Measurements from ENCODE around the gene SHB. TPM values are rescaled to one million over a fixed set of nuclear protein-coding genes. Genes with fewer than 3 reads are reported as not detected.

SHB gene
- total and polyA plus RNA-seq, 2 of the 13 experiments (the other 11 are each of a cell fraction or from before 2014, with no cell fraction given) = 19.4 to 20.7 TPM

GRCh38 chr9:37963936-37964739 is 104.9 kb downstream of the SHB start (continued):
- TF ChIP-seq DBP (CRISPR knock-in tag; IDR thresholded peaks at IDR 0.05; ENCODE audit: not compliant biosample characterization) = no peak
- peak; percentile 63 for TF ChIP-seq SAP130 (CRISPR knock-in tag; IDR thresholded peaks at IDR 0.05; ENCODE audit: low read depth)
- peak; percentile 41; the same call in 1 of the 2 replicates for TF ChIP-seq HDAC1 (CRISPR knock-in tag; IDR thresholded peaks at IDR 0.05)
- peak; percentile 87 for TF ChIP-seq GATAD2A (CRISPR knock-in tag; IDR thresholded peaks at IDR 0.05)
- 0 out of 2 replicates have a peak, but pooled peaks have one; percentile 1 for TF ChIP-seq ZNF878 (CRISPR knock-in tag; IDR thresholded peaks at IDR 0.05)
- TF ChIP-seq ZFP36L2 (CRISPR knock-in tag; IDR thresholded peaks at IDR 0.05) = no peak
- no peak for TF ChIP-seq MAZ (IDR thresholded peaks at IDR 0.05; ENCODE audit: borderline replicate concordance, low read depth, low read length)
- peak; percentile 27; the same call in 1 of the 2 replicates for TF ChIP-seq MAZ (CRISPR knock-in tag; IDR thresholded peaks at IDR 0.05; ENCODE audit: low read depth)
- no peak for TF ChIP-seq SRY (CRISPR knock-in tag; IDR thresholded peaks at IDR 0.05)
- 0 out of 2 replicates have a peak, but pooled peaks have one; percentile 36 for TF ChIP-seq MIXL1 (CRISPR knock-in tag; IDR thresholded peaks at IDR 0.05)
- peak; percentile 31; the same call in 1 of the 2 replicates for TF ChIP-seq MED1 (CRISPR knock-in tag; IDR thresholded peaks at IDR 0.05)
- TF ChIP-seq FOSL1 (CRISPR knock-in tag; IDR thresholded peaks at IDR 0.05; ENCODE audit: borderline replicate concordance) = peak; percentile 78
- peak; percentile 76; the same call in 1 of the 2 replicates for TF ChIP-seq ZNF292 (CRISPR knock-in tag; IDR thresholded peaks at IDR 0.05; ENCODE audit: borderline replicate concordance, low read depth)
- no peak for TF ChIP-seq FOXA1 (IDR thresholded peaks at IDR 0.05)
- TF ChIP-seq FOXA1 (CRISPR knock-in tag; IDR thresholded peaks at IDR 0.05) = peak; percentile 56
- peak; percentile 53; the same call in 1 of the 2 replicates for TF ChIP-seq CBFB (CRISPR knock-in tag; IDR thresholded peaks at IDR 0.05)
- no peak for TF ChIP-seq ZNF546 (CRISPR knock-in tag; conservative IDR thresholded peaks at IDR 0.05)
- TF ChIP-seq POLR2G (IDR thresholded peaks at IDR 0.05; ENCODE audit: low read depth, low read length) = peak; percentile 57; the same call in 1 of the 2 replicates
- peak in 1 of 2 experiments; percentile 56; a peak in 2 of 4 replicates for TF ChIP-seq EP300 (IDR thresholded peaks at IDR 0.05; ENCODE audit: low read depth in 2 of 2, low read length in 2 of 2)
- TF ChIP-seq EP300 (CRISPR knock-in tag; IDR thresholded peaks at IDR 0.05; ENCODE audit: borderline replicate concordance) = peak; percentile 85
- TF ChIP-seq ZNF136 (CRISPR knock-in tag; IDR thresholded peaks at IDR 0.05; ENCODE audit: low read depth) = 0 out of 2 replicates have a peak, but pooled peaks have one; percentile 47
- TF ChIP-seq SIN3A (IDR thresholded peaks at IDR 0.05; ENCODE audit: borderline replicate concordance, low read depth, low read length) = no peak
- TF ChIP-seq ZNF556 (CRISPR knock-in tag; IDR thresholded peaks at IDR 0.05; ENCODE audit: borderline replicate concordance) = 0 out of 2 replicates have a peak, but pooled peaks have one; percentile 8
- TF ChIP-seq, protein P1, sequence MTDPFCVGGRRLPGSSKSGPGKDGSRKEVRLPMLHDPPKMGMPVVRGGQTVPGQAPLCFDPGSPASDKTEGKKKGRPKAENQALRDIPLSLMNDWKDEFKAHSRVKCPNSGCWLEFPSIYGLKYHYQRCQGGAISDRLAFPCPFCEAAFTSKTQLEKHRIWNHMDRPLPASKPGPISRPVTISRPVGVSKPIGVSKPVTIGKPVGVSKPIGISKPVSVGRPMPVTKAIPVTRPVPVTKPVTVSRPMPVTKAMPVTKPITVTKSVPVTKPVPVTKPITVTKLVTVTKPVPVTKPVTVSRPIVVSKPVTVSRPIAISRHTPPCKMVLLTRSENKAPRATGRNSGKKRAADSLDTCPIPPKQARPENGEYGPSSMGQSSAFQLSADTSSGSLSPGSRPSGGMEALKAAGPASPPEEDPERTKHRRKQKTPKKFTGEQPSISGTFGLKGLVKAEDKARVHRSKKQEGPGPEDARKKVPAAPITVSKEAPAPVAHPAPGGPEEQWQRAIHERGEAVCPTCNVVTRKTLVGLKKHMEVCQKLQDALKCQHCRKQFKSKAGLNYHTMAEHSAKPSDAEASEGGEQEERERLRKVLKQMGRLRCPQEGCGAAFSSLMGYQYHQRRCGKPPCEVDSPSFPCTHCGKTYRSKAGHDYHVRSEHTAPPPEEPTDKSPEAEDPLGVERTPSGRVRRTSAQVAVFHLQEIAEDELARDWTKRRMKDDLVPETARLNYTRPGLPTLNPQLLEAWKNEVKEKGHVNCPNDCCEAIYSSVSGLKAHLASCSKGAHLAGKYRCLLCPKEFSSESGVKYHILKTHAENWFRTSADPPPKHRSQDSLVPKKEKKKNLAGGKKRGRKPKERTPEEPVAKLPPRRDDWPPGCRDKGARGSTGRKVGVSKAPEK (CRISPR knock-in tag; IDR thresholded peaks at IDR 0.05; ENCODE audit: borderline replicate concordance) = 0 out of 2 replicates have a peak, but pooled peaks have one; percentile 31
- TF ChIP-seq ZFP62 (CRISPR knock-in tag; IDR thresholded peaks at IDR 0.05) = no peak
- TF ChIP-seq TFE3 (CRISPR knock-in tag; IDR thresholded peaks at IDR 0.05) = peak; percentile 67; the same call in 1 of the 2 replicates
- TF ChIP-seq TCF7 (IDR thresholded peaks at IDR 0.05; ENCODE audit: low read depth) = peak; percentile 57; the same call in 1 of the 2 replicates

Measured in HepG2 (cell line).